Inflammatory macrophage (primary cell): ENCODE measurements around the gene ZNF485.
A peak's percentile ranks its signal among the peaks of the same experiment; 100 is the strongest.
"Not testable (repeated sequence)": the region's sequence is repeated elsewhere in the genome, so short reads cannot be mapped to it uniquely, and the experiment has no call there.

ENCODE experiments used
- DNase-seq, 2 donors: peaks; one replicate each; pipeline ENCODE4 v3.0.0-alpha.2; 2020 to 2022

The ZNF485 gene

DNA sequence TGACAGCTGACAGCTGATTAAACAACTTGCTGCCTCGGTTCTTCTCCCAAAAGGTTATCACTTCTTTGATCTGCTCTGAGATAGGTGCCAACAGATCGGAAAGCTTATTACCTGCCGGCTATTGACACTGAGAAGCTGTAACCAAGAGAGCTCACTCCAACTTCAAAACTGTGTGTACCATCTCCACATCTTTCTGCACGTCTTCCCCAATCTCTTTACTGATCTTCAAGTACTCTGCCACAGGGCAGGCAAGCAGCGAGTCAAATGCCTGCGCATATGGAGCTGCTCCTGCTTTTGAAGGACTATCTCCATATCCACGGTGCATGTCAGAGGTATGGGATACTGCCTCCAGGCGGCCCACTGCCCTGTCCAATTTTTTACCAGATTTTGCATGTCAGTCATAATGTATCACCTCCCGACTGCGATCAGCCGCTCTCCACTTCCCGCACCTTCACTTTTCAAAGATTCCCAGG is 352 bp upstream of the ZNF485 start:
- DNase-seq: no peak

DNA sequence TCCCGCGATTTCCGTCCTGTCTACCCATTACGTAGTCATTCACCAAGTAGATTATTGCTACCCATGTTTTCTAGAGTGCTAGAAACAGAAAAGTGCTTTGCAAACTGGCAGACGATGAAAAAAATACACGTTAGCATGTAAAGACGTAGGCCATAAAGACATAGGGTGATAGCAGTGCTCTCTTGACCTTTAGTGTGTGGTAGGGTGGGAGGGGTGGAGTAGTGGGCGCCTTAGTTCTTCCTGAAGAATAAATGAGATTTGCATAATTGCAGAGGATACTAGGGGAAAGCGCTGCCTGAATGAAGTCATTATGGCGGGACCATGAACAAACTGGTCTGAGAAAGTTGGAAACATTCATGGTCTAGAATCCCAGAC is 948 bp downstream of the ZNF485 start:
- DNase-seq: no peak

DNA sequence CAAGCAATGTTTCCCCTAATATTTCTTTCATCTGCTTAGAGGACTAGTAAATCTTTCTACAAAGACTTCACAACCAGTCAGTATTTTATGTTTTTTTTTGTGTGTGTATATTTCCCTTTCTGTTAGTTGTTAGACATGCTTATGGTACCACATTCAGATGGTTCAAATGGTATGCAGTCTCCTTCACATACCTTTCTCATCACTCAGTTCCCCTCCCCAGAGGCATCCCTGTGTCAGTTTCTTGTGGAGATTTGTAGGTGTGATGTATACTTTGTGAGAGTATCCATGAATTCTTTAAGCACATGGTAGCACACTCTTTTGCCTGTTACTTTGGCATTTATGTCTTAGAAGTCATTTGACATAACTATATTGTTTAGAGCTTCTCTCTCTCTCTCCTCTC is 4.4 kb downstream of the ZNF485 start:
- DNase-seq: no peak

DNA sequence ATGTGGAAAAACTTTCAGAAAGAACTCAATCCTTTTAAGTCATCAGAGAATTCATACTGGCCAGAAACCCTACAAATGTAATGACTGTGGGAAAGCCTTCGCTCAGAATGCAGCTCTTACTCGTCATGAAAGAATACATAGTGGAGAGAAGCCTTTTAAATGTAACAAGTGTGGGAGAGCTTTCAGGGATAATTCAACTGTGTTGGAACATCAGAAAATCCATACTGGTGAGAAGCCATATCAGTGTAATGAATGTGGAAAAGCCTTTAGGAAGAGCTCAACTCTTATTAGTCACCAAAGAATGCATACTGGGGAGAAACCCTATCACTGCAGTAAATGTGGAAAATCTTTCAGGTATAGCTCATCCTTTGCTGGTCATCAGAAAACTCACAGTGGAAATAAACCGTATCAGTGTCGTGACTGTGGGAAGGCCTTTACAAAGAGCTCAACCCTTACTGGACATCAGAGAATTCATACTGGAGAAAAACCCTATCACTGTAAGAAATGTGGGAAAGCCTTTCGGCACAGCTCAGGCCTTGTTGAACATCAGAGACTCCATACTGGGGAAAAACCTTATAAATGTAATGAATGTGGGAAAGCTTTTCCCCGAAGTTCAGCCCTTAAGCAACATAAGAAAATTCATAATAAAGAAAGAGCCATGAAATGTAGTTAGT is 10.6 kb downstream of the ZNF485 start:
- no peak for DNase-seq

DNA sequence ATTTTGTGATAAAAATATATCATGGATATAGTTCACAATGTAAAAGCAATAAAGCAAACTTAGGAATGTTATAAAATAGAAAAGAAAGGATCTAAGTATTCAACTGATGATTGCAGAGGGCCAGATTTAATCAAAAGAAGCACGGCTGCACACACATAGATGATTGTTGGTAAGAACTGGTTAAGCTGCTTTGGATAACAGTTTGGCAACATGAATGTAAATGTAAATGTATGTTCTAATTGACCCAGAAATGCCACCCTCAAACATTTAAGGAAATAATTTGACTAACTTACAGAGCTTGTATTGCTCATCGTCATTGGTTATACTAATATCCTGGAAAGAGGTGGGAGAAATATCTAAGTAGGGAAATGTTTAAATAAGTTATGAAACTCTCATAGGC is 13.1 kb downstream of the ZNF485 start:
- DNase-seq: no peak

DNA sequence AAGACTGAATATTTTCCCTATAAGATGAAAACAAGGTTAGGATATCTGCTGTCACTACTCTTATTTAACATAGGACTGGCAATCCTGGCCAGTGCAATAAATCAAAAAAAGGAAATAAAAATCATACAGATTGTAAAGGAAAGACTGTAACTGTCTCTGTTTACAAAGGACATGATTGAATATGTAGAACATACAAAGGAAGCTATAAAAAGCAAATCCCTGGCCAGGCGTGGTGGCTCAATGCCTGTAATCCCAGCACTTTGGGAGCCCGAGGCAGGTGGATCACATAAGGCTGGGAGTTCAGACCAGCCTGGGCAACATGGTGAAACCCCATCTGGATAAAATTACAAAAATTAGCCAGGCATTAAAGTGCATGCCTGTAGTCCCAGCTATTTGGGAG is 15.8 kb downstream of the ZNF485 start:
- no peak for DNase-seq

DNA sequence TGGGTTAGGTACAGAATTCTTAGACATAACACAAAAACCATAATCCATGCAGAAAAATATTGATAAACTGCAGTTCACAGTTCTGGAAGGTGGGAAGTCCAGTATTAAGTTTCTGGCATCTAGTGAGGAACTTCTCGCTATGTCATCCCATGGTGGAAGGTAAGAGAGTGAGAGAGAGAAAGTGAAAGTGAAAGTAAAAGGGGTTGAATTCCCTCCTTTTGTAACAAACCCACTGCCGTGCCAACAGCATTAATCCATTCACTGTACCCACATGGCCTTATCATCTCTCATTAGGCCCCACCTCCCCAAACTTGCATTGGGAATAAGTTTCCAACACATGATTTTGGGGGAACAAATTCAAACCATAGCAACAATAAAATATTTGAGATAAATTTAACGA is 17.1 kb downstream of the ZNF485 start:
- DNase-seq: no peak

DNA sequence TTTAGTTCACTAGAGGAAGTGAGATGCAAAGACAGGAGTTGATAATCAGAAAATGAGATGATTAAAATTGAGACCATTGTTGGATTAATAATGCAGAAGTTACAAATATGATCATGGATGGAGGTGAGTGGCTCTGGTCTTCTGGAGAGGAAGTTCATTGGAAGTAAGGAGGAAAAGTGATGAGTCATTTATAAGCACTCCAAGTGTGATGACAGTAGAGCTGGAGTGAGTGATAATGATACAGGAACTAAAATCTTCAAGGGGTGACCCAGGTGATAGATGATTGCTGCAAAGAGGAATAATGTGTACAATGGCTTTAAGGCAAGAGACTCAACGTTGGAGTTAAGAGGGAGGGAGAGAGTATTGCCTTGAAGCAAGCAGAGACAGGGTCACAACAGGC is 21.7 kb downstream of the ZNF485 start:
- DNase-seq: no peak

DNA sequence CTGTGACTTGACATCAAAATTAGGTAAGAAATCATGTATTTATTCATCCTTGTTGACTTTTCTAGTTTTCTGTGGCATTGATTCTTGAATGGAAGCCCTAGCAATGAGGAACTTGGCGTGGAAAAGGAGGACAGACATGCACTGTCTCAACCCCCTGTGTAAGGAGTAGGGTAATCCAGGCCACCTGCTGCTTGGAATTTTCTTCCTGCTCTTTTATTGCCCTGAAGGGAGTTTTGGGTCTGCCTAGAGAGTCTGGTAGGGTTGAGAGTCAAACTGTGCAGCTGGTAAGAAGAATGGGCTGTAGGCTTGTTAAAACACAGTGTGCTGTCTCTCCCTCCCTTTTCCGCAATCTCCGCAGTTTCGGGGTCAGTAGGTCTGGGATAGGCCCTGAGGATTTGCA is 22.7 kb downstream of the ZNF485 start:
- no peak for DNase-seq

DNA sequence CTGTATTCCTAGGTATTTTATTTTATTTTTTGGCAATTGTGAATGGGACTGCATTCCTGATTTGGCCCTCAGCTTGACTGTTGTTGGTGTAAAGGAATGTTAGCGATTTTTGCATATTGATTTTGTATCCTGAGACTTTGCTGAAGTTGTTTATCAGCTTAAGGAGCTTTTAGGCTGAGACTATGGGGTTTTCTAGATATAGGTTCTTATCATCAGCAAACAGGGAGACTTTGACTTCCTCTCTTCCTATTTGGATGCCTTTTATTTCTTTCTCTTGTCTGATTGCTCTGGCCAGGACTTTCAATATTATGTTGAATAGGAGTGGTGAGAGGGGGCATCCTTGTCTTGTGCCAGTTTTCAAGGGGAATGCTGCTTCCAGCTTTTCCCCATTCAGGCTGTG is 29.6 kb downstream of the ZNF485 start:
- DNase-seq: not testable (repeated sequence)

DNA sequence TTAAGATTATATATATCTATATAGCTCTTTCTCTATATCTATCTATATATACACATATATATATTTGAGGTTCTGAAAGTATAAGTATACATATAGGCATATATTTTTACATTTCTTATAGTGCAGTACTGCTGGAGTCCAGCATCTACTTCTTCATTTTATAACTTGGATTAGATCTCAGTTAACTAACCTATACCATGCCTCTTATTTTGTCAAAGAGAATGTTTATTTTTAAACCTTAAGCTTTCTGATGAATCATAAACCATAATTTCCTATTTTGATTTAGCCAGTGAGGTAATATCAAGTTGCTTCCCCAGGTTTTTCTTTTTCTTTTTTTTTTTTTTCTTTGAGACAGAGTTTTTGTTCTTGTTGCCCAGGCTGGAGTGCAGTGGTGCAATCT is 34.4 kb downstream of the ZNF485 start:
- DNase-seq: no peak

DNA sequence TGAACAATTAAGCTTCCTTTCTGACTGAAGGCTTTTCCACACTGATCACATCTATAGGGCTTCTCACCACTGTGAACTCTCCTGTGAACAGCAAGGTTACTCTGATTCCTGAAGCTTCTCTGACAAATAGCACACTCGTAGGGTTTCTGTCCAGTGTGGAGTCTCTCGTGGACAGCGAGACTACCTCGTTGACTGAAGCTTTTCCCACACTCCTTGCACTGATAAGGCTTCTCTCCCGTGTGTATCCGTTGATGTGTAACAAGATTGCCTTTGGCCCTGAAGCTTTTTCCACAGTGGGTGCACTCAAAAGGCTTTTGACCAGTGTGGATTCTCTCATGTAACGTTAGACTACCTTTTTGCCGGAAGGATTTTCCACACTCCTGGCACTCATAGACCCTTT is 38.0 kb downstream of the ZNF485 start:
- no peak for DNase-seq

DNA sequence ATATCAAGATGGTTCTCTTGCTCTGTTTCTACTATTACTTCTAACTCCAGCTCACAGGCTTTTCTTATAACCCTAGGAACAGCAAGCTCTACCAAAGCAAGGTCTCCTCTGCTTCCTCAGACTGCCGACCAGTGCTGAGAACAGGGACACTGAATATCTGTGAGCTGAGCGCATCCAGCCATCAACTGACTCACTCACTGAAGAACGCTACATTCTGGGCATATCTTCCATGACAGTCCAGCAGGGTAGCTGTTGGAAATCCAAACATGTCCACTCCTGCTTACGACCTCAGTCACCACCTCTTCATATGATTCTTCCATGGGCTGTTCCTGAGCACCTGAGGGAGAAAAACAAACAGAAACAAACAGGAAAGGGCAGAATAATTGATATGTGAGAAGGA is 39.6 kb downstream of the ZNF485 start:
- no peak for DNase-seq

DNA sequence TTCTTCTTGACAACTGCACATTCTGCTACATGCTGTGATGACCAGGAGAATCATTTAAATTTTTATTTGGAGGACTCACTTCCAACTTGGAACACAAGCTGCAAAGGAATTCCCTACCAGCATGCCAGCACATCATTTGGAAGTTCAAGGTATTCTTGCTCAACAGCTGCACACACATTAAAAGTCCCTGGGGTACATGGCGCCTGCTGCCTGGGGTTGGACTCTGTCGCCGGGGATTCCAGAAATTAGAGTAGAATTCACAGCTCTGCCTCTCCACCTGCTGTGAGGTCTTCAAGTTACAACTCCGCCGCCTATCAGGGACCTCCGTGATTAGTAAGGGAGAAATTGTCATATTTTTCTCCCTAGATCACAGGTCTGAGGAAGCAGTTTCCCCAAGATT is 41.3 kb downstream of the ZNF485 start:
- no peak for DNase-seq

DNA sequence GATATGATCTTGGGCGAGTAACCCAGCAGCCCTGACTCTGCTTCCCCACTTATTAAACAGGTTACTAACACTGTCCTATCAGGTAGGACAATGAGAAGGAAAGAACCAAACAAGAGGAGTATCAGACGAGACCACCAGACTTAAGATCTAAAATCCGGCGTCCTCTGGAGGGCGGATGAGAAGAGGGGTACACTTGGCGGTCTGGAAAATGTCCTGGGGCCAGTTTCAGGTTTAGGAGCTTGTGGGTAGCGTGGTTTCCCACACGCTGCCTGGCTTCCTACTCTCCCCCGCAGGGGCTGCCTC is 41.8 kb downstream of the ZNF485 start:
- DNase-seq: no peak

DNA sequence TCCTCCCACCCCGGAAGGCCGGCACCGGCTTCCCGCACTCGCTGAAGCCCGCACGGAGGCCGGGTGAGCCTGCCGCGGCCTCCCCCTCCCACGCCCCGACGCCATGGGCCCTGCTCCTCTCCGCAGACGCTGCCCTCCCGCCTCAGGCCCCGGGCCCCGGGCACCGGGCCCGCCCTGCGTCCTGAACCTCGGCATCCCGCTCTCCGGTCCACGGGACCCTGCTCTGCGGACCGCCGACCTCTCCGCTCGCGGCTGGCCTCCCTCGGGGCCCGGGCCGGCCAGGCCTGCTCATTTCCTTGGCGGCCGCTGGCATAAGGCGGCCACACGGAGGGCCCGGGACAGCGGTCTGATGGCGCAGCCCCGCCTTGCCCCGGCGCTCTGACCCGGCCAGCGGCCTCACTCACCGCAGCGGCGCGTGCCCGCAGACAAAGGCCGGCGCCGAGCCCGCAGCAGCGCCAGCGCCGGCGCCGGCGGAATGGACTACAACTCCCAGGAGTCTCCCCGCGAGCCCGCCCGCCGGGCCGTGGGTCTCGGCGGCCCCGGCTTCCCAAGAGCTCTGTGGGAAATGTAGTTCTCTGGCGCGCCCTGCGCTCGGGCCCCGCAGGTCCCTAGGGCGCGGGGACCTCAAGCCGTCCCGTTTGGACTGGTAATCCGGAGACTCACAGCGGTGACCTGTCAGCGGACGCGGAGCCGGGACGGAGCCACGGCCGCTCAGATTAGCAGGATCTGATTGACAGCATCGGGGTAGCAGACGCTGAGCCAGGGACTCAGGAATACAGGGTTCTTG is 42.4 kb downstream of the ZNF485 start, which contains the start of gene ZNF32:
ZNF32 (minus strand) TSS at position 484 of the 787 bp plus-strand sequence. CDS start 2,748 bp downstream, outside the sequence.
- peak; percentile 83 to 90 for DNase-seq

DNA sequence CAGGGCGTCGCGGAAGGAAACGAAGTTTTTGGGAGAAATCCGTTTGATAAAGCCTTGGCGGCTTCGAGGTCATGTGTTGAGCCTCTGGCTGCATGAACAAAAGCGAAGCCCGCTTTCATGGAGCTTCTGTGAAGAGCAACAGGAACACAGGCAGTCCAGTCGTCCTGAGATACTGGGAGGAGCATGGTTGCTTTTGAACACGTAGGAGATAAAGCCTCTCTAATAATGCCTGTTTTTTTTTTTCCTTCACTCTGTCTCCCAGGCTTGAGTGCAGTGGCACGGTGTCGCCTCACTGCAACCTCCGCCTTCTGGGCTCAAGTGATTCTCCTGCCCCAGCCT is 42.9 kb downstream of the ZNF485 start:
- no peak for DNase-seq

DNA sequence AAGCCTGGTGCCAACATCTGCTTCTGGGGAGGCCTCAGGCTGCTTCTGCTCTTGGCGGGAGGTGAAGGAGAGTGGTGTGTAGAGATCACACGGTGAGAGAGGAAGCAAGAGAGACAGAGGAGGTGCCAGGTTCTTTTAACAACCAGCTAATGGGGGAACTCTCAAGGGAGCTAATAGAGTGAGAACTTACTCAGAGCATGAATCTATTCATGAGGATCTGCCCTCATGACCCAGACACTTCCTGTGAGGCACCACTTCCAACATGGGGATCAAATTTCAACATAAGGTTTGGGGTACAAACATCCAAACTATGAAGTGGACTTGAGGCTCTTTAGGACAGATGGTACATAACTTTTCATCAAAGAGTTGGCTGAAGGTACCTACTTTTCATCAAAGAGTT is 47.5 kb downstream of the ZNF485 start:
- no peak for DNase-seq

DNA sequence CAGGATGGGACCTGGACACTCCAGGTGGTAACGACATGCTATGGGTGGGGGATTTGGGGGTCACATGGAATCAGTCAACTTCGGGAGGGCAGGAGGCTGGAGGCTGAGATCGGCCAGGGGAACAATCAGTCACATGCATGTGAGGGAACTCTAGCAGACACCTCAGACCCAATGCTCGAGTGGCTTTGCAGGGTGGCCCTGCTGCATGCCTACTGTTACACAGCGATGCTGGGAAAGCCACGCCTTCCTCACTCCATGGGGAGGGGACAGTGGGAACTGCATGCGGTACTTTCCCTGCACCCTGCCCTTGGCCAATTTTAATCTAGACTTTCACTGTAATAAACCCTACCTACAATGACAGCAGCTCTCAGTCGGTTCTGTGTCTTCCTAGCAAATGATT is 49.1 kb downstream of the ZNF485 start:
- no peak for DNase-seq

DNA sequence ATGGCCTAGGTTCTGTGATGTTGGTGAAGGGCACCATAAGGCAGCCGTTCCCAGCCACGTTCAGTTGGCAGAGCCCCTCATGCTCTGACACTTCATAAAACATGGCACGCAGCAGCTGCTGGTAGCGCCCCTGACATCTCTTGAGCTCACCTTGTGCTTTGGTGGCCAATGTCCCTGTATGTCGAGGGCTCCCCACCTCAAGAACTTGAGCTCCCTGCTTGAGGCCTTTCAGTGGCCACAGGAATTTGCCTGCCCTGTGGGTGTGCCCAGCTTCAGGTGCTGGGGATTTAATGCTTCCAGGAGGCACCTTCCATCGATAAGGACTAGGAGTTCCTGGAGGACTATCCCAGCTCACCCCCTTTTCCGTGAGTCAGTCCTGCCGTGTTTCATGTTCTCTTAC is 52.0 kb downstream of the ZNF485 start:
- no peak for DNase-seq

DNA sequence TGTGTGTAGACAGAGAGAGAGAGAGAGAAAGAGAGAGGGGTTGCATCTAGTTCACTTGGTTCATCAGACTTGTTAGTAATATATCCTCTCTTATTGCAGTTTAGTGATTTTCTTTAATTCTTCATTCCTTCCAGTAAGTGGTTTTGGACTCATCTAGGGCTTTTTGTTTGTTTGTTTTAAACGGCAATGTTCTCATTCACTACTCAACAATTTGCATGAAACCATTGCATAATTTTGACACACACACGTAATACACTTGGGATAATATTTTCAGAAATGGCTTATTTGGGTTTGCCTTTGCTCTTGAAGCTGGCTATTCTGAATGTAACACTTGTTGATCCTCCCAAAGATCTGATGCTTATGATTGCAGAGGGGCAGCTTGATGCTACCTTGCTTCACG is 58.8 kb downstream of the ZNF485 start:
- no peak for DNase-seq

DNA sequence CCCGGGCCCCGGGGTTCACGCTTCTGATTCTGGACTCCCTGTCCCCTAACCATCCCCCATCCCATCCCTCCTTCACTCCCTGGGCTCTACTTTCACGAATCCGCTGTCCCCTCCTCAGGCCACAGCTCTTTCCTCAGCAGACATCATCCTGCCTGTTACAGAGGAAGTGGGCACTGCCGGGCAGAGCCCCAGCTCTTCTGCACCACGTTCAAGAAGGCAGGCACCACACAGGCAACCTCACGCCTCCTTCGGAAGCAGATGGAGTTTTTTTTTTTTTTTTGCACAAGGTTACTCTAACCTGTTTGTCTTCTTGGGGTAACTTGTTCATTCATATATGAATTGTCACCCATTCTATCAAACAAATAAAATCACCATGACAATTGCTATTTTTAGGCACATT is 60.3 kb downstream of the ZNF485 start:
- no peak for DNase-seq

DNA sequence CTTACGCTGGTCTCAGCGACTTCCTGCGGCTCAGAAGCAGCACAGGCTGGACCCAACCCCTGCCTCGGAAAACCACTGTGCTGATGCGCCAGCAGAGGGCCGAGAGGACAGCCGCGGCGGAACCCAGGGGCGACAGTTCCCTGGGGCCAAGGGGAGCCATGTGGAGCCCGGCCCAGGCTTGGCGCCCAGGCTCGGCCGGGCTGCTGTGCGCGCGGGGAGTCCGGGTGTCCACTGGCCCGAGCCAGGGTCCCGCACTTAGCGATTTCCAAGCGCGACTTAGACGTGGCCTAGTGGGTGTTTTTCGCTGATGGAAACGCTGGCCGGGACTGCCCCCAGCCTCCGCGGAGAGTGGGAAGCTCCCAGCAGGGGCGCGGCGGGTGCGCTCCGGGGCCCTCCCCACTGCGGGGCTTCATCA is 61.1 kb downstream of the ZNF485 start:
- peak in 1 of 2 donors; percentile 3 for DNase-seq
